NCI-H748 (cell line): ENCODE data around the gene PSMB7.
A peak's percentile ranks its signal among the peaks of the same experiment; 100 is the strongest.

Experiments
- DNase-seq: peaks from one replicate; lab custom pipeline; 2025; ENCODE audit not compliant: unreplicated experiment; lab: John Stamatoyannopoulos, UW

PSMB7 gene

DNA sequence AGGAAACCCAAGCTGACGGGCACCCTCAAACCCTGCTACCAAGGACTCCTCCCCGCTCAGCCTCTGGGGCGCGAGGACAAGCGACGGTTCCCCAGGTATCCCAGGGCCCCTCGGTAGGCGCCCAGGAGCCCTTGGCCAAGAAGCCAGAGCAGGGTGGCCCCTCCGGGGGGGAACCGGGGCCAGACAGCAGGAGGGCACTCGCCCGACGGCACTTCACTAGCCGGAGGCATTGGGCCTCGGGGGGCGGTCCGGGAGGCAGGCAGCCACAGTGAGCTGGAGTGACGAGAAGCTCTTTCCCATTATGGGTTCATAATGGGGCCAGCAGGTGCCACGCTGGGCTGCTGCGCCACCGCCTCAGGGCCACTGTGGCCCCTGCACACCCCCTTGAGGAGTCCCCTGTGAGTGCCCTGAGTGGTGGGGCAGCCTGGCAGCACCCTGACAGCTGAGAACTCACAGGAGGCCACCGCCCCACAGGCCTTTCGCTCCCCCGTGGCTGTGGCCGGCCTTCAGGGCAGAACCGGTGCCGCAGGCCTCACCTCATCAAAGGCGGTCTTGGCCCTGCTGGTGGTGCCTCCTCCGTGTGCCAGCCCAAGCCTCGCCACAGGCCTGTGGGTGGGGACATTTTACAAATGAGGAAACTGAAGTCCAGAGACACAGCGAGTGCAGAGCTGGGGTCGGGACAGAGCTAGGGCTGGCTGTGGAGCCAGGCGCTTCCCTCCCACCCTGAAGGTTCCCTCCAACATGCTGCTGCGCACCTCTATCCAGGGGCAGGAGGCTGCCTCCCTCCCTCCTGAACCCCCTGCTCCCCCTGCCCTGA, 68.7 kb downstream of the PSMB7 start:
- DNase-seq: no peak

DNA sequence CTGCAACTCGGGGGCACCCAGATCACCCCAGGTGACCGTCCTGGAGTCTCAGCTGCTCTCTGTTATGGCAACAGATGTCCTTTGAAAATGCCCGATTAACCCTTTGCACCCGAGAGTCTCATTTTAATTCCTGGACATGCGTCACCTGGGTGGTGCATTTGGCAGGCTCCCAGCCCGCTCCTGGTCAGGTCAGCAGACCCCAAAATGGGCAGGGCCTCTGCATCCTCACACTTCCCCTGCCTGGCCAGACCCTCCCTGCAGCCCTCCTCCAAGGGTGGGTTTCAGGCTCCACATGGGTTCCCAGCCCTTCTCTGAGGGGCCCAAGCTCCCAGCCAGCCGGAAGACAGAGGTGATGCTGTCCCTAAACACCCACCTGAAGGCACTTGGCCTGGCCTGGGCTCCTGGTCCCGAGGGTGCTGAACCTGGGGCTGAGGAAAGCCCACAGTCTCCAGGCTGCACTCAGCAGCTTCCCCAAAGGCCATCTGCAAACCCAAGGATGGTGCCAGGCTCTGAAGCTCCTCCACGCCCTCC, 69.4 kb downstream of the PSMB7 start:
- DNase-seq: no peak

- no peak for DNase-seq
Measured at GRCh38 chr9:124345063-124345462, 70.2 kb downstream of the PSMB7 start.

- no peak for DNase-seq
Measured at GRCh38 chr9:124344291-124345050, 70.8 kb downstream of the PSMB7 start.

DNA sequence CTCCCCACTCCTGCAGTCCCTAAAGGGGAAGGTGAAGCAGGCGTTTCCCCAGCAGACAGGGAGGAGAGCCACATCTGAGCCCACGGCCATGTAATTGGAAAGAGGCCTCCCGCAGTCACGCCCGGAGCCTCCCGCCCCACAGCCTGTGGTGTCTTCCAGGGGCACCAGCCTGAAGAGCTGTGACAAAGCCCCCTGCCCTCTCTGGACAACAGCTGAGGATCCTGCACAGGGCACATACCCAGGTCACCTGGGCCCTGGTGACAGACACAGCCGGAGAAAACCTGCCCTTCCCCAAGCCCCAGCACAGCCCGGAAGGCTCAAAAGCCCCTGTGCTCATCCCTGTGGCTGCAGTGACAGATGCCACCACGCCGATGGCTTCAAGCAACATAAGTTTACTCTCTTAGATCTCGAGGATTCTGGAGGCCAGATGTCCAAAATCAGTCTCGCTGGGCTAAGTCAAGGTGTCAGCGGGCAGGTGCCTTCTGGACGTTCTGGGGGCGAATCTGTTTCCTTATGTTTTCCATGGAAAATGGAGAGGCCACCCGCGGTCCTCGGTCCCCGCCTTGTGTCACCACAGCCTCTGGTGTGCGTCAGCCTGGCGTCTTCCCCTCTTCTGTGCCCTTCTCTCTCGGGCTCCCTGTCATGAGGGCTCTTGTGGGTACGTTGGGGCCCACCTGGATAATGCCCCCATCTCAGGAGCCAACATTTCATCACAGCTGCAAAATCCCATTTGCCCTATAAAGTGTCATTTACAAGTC, 71.5 kb downstream of the PSMB7 start:
- no peak for DNase-seq

DNA sequence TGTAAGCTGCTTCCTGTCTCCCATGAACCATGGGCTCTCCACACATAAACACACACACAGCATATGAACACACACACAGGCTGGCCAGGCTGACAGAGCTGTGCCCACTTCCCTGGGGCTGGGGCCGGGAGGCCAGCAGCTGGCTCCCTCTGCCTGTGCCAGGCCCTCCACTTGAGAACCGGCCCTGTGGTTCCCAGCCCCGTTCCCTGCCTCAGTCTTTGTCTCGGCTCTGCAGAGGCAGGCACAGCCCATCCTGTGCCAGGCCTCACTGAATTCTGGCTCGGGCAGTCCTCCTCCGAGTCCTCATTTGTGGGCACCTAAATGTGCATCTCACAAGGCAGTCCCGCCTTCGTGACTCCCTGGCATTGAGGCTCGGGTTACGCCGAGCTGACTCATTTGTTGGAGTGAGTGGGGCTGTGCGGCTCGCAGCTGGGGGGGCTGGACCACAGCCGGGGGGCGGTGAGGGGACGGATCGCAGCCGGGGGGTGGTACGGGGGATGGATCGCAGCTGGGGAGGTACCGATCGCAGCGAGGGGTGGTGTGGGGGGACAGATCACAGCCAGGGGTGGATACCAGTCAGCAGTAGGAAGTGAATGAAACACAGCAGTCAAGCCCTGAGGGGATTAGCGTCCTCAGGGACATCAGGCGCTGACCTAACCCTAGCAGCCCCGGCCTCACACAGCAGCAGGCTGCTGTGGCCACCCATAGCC, 72.3 kb downstream of the PSMB7 start:
- no peak for DNase-seq

DNA sequence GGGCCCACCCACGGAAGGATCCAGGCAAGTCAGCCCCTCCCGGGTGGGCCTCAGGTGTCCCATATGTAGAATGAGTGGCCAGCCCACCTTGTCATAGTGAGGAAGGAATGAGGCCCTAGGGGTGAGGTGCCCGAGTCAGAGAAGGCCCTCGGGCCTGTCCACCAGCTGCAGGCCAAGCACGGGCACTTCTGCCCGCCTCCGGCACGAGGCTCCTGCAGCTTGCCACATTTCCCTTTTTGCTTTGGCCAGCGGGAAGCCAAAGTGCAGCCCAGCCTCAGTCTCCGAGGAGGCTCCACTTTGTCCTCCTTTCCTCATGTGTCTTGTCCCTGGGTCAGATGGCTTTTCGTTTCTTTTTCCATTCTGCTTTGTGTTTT, 72.9 kb downstream of the PSMB7 start:
- DNase-seq: no peak

DNA sequence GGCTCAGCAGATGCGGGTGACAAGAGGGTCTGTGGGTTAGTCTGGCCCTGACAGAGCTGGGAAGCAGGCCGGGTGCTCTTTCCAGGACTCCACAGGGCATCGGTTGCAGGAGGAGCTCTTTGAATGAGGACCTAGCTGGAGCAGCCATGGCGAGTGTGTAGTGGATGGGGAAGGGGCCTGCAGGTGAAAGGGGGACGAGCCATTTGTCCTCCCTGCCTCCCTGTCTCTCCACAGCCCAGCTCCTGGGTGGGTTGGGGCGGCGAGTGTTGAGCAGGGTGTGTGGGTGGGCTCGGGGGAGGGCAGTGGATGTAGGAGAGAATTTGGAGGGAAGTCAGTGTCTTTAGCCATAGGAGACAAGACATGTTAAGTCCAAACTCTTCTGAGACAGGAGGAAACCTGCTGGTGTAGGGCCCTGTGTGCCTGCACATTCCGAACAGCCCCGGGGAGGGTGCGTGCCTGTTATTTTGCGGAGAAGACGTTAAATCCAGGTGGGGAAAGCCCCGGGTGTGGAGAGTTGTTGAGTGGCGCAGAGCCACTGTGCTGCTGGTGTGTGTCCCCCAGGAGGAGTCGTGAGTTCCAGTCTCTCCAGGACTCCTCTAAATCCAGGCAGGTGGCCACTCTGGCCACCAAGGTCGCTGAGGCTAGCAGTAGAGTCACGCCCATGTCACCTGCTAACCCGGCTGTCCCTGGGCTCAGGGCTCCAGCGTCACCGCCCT, 73.6 kb downstream of the PSMB7 start:
- DNase-seq: no peak

DNA sequence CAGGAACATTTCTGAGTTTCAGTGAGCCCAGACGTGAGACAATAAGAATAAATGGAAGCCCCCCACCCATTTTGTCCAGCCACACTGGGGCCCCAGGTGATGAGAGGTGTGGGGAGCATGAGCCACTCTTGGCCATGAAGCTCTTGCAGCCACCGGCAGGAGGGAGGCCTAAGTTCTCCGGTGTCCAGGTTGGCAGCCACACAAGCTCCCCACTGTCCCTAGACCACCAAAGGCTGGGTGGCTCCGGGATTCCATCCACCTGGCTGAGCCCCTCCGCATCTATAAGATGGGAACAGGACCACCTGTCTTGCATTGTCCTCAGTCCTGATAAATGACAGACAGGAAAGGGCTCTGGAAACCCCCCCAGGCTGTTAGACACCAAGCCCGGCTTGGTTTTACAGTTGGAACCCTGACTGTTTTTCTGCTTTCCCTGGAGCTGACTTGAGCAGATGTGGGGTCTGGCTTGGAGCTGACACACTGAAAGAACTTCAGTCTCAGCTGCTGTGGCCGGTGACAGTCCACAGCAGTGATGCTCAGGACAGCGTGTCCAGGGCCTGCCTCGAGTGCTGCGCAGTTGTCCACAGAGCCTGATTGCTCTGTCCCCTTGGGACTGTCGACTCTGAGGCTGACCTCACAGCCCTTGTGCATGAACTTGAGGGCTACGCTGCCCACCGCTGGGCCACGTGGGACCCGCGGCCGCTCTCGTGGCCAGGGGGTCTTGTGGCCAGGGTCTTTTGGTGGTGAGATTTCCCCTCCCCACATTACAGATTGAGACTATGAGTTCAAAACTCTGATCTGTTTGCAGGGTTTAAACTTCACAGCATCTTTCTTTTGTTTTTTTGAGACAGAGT, 74.8 kb downstream of the PSMB7 start:
- no peak for DNase-seq

- DNase-seq: no peak
Measured at GRCh38 chr9:124339603-124340146, 75.6 kb downstream of the PSMB7 start.

DNA sequence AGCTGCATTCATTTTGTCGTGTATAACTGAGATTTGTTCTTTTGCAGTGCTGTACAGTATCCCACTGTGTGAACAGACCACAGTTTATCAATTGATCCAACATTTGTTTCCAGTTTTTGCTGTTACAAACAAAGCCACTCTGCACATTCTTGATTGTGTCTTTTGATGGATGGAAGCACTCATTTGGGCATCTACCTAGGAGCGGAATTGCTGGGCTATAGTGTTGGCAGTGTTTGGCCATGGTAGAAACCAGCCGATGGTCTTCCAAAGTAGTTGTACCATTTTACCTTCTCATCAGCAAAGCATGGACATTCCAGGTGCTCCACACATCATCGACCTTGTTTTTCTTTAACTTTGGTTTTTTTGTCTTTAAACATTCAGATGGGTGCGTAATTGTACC, 77.7 kb downstream of the PSMB7 start:
- DNase-seq: no peak

DNA sequence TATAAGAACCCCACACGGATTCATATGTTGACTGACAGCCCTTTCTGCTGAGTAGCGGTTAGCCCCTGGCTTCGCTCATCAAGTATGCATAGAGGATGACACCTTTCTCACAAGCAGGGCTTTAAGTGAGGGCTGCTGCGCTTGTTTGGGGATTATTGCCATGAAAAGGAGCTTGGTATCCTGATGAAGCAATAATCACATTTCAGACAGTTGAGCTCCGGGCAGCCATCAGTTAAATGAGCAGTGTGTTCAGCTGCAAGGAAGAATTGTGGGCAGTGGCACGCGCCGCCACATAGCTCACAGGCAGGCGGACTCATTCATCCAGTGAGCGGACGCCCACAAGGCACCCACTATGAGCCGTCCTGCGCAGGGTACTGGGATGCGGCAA, 79.9 kb downstream of the PSMB7 start:
- no peak for DNase-seq

- no peak for DNase-seq
Measured at GRCh38 chr9:124334568-124335319, 80.5 kb downstream of the PSMB7 start.

DNA sequence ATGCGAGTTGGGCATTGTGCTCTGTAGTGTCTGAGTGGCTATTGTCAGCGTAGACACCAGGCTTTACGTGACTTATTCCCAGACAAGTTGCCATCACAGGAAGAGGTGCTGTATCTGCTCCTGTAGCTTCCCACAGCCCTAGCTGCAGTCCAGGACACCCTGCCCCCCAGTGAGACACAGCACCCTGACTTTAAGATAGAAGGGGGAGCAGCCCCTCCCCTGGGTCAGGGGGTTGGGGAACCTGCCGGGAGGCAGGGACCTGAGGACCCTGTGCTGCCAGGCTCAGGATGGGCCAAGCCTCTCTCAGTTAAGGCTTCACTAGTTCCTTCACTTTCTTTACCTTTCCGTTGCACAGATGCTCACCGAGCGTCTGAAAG, 82.1 kb downstream of the PSMB7 start:
- no peak for DNase-seq

DNA sequence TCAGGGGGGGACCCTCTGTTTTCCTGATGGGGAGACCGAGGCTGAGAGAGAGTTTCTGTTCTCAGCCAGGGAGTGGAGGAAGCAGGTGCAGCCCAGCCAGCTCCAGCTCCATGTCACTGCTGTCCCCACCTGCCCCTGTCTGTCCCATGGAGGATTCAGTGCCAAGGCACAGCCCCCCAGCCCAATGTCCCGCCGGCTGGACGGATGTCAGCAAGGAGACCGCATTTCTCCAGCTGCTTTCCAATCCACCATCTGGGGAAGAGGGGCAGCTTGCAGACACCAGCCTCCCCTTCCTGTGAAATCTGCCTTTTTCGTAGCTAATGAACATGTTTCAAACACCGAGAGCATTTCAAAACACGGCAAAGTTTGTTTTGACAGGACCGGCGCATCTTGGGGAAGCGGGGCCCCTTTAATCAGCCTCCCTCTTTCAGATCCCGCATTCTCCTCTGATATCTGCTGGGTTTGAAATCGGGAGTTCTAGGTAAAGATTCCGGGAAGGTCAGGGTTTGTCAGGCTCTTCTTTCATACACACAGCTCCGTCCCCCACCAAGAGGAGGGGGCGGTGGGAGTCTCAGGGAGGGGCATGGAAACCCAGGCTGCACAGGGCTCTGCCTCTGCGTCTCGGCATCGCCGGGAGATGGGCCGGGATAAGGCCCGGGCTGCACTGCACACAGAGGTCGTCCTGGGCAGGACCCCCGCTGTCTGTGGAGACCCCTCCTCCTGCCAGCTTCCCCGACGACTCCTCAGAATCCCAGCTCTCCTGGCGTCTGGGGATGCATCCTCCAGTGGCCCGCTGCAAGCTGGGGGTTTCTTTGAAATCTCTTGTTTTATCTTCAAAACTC, 82.7 kb downstream of the PSMB7 start:
- no peak for DNase-seq

GRCh38 chr9:124331580-124331979, 83.7 kb downstream of the PSMB7 start:
- DNase-seq: no peak

DNA sequence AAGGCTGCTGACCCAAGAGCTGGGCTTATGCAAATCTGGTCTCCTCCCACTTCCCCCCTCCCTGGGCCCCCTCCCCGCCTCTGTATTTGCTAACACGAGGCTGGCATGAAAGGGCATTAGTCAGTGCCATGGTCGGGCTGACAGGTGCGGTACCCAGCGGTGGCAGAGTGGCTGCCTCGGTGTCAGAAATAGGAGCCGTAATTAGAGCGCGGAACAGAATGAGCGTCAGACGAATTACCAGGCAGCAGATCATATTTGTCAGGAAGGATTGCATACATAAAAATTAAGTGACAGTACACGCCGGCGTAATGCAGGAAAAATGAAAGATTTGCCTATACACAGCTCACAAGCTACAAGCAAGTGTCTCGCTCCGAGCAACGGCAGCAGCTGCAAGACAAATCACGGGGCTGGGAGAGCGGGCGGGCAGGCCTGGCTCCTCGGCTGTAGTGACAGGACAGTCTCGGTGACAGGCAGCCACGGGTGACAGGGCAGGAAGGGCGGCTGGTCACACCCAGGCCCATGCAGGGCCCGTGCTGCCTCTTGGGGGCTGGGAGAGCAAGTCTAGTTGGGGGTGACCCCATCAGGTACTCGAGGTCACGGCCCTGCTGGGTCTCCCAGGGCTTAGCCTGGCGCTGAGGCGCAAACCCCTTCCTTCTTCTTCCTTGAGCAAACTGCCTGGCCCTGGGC, 85.1 kb downstream of the PSMB7 start:
- DNase-seq: peak; percentile 34
